Left lung (tissue), 10 donors: ENCODE results near the gene MSLN. TPM values are rescaled to one million over a fixed set of nuclear protein-coding genes. Genes with fewer than 3 reads are reported as not detected.
"Not testable (repeated sequence)": the region's sequence is repeated elsewhere in the genome, so short reads cannot be mapped to it uniquely, and the experiment has no call there.

Experiments used
- ATAC-seq: fragments of 200-7000 bp; cut with Tn5 transposase; one replicate; pipeline ENCODE4 v1.9.1; 2020; ENCODE audit warnings: moderate library complexity
- DNase-seq, 4 donors: peaks; one replicate each; pipeline ENCODE4 v3.0.0-alpha.2; 2013 to 2020
- H3K27ac ChIP-seq, 2 donors: fragments of 200-600 bp; sonication (generic) in 1 of 2; one replicate each; pipeline versions ENCODE4 v1.5.0 to v1.8.0; 2020 to 2021
- H3K27me3 ChIP-seq, 2 donors: fragments of 200-600 bp; sonication (generic) in 1 of 2; one replicate each; pipeline versions ENCODE4 v1.5.0 to v1.8.0; 2020 to 2021
- H3K36me3 ChIP-seq, 2 donors: fragments of 200-600 bp; sonication (generic) in 1 of 2; one replicate each; pipeline versions ENCODE4 v1.5.0 to v1.8.0; 2020 to 2021
- H3K4me1 ChIP-seq, 2 donors: fragments of 200-600 bp; one replicate each; pipeline ENCODE4 v1.8.0; 2021
- H3K4me3 ChIP-seq, 2 donors: fragments of 200-600 bp; sonication (generic) in 1 of 2; one replicate each; pipeline versions ENCODE4 v1.5.0 to v1.8.0; 2020 to 2021; ENCODE audit warnings: mild to moderate bottlenecking in 1 of 2
- H3K9me3 ChIP-seq, 2 donors: fragments of 200-600 bp; sonication (generic) in 1 of 2; one replicate each; pipeline versions ENCODE4 v1.5.0 to v1.8.0; 2020 to 2021
- CTCF ChIP-seq, 2 donors: fragments of 200-600 bp; sonication (generic) in 1 of 2; IDR thresholded peaks; one replicate each; pipeline versions ENCODE4 v1.5.0 to v1.8.0; 2021; ENCODE audit warnings: antibody characterized with exemption in 2 of 2
- intact Hi-C, 2 donors: fragments of 100-400 bp; cut with DNase I; formaldehyde crosslinking; loops; one replicate each; pipeline versions ENCODE4 v1.11.2 to v1.14.2; 2022
- polyA plus RNA-seq, 6 donors: library from polyadenylated mRNA; unstranded; fragments of 120-200 nt; gene quantifications; one replicate each; pipeline ENCODE4 v1.2.1, GENCODE V29; 2013; ENCODE audit not compliant: insufficient read length in 6 of 6
- total RNA-seq, 2 donors: library from RNA; stranded (reverse); fragmentation: NEBNext Ultra II Directional; extraction: Animal tissue kit (Norgen Biotek cat#: 25700); gene quantifications; one replicate each; pipeline ENCODE4 v1.2.1, GENCODE V29; 2021
- donor health status: DM: no; HTN: yes; CAD: no.
- donor health status: DM: no; HTN: no; CAD: no.

Gene MSLN
- total and polyA plus RNA-seq, 8 donors = 14.5 to 464 (median 20.8) TPM

GRCh38 chr16:775236-775796, 14.8 kb downstream of the MSLN start:
- Histone ChIP-seq H3K4me1 (no peaks in the 10 kb centered on the region), H3K4me3 (no peak overlapping the region), H3K9me3 (no peaks in the 10 kb centered on the region), H3K36me3 (no peaks in the 10 kb centered on the region), H3K27me3 (peaks cover 0 to 71% of the 10 kb centered on the region in 2 donors), H3K27ac (no peak overlapping the region)
- DNase-seq (no peak), ATAC-seq (no peak)
- no peak for TF ChIP-seq CTCF (IDR thresholded peaks at IDR 0.05)
- intact Hi-C loops = no loop called here

- H3K27ac ChIP-seq, intact Hi-C loops, H3K9me3 ChIP-seq, DNase-seq, H3K4me3 ChIP-seq, H3K36me3 ChIP-seq, H3K4me1 ChIP-seq, ATAC-seq: not testable (repeated sequence)
- peaks cover 0 to 76% of the 10 kb centered on the region in 2 donors for H3K27me3 ChIP-seq
These were observed 15.8 kb downstream of the MSLN start for GRCh38 chr16:776298-776697.

- no peak overlapping the region for H3K27ac ChIP-seq
- no peaks in the 10 kb centered on the region for H3K36me3 ChIP-seq
- intact Hi-C loops = no loop called here
- DNase-seq (no peak), ATAC-seq (no peak)
- no peak for TF ChIP-seq CTCF (IDR thresholded peaks at IDR 0.05)
- H3K4me3 ChIP-seq = no peak overlapping the region
- H3K27me3 ChIP-seq = peaks cover 0 to 81% of the 10 kb centered on the region in 2 donors
- H3K9me3 ChIP-seq = no peaks in the 10 kb centered on the region
- H3K4me1 ChIP-seq = no peaks in the 10 kb centered on the region
These were observed 16.3 kb downstream of the MSLN start for GRCh38 chr16:776824-777223.

- DNase-seq (no peak), ATAC-seq (peak; percentile 15)
- H3K36me3 ChIP-seq = no peaks in the 10 kb centered on the region
- intact Hi-C loops = no loop called here
- H3K9me3 ChIP-seq = no peaks in the 10 kb centered on the region
- no peak for TF ChIP-seq CTCF (IDR thresholded peaks at IDR 0.05)
- H3K27ac ChIP-seq = no peak overlapping the region
- no peaks in the 10 kb centered on the region for H3K4me1 ChIP-seq
- no peak overlapping the region for H3K4me3 ChIP-seq
- peaks cover 0 to 87% of the 10 kb centered on the region in 2 donors for H3K27me3 ChIP-seq
These were observed 17.3 kb downstream of the MSLN start for GRCh38 chr16:777826-778225.

GRCh38 chr16:778447-778846, 17.9 kb downstream of the MSLN start:
- no peaks in the 10 kb centered on the region for H3K9me3 ChIP-seq
- no peak overlapping the region for H3K27ac ChIP-seq
- intact Hi-C loops = no loop called here
- no peak for DNase-seq
- peaks cover 0 to 91% of the 10 kb centered on the region in 2 donors for H3K27me3 ChIP-seq
- H3K36me3 ChIP-seq = no peaks in the 10 kb centered on the region
- H3K4me3 ChIP-seq = no peak overlapping the region
- ATAC-seq = no peak
- TF ChIP-seq CTCF (IDR thresholded peaks at IDR 0.05) = no peak
- no peaks in the 10 kb centered on the region for H3K4me1 ChIP-seq

- intact Hi-C loops = no loop called here
- ATAC-seq (no peak), DNase-seq (no peak)
- TF ChIP-seq CTCF (IDR thresholded peaks at IDR 0.05) = no peak
- no peaks in the 10 kb centered on the region for H3K36me3 ChIP-seq
- no peak overlapping the region for H3K4me3 ChIP-seq
- H3K4me1 ChIP-seq = no peaks in the 10 kb centered on the region
- no peak overlapping the region for H3K27ac ChIP-seq
- no peaks in the 10 kb centered on the region for H3K9me3 ChIP-seq
- peaks cover 0 to 91% of the 10 kb centered on the region in 2 donors for H3K27me3 ChIP-seq
These were observed 18.5 kb downstream of the MSLN start for GRCh38 chr16:778909-779527.
